Natural killer cell treated with Interleukin-12 subunit alpha and Interleukin-12 subunit beta and Interleukin-15 and Interleukin-18, amount 100 ng/mL, for 72 hours (primary cell): ENCODE measurements around the gene TIAM2. TPM values are rescaled to one million over a fixed set of nuclear protein-coding genes. Genes with fewer than 3 reads are reported as not detected.
A peak's percentile ranks its signal among the peaks of the same experiment; 100 is the strongest.
"Not testable (repeated sequence)": the region's sequence is repeated elsewhere in the genome, so short reads cannot be mapped to it uniquely, and the experiment has no call there.

Experiments
- ATAC-seq, 2 donors: fragments of 150-1000 bp; cut with Tn5 transposase in 1 of 2; sonication (Bioruptor Pico), chemical (Tn5 transposase) in 1 of 2; 2 replicates each; pipeline ENCODE4 v1.10.0; 2021
- DNase-seq: peaks from one replicate; pipeline ENCODE4 v3.0.0; 2022; ENCODE audit warnings: low spot score
- H3K27ac Mint-ChIP-seq, 2 donors: 1 replicate in 1 of 2; 2 replicates in 1 of 2; pipeline ENCODE4 v1.8.0; 2022; ENCODE audit warnings: mixed read lengths in 2 of 2, mild to moderate bottlenecking in 1 of 2, moderate library complexity in 1 of 2
- H3K27me3 Mint-ChIP-seq, 2 donors: 1 replicate in 1 of 2; 2 replicates in 1 of 2; pipeline ENCODE4 v1.8.0; 2022; ENCODE audit warnings: mixed read lengths in 2 of 2
- H3K36me3 Mint-ChIP-seq: one replicate; pipeline ENCODE4 v1.8.0; 2022; ENCODE audit warnings: mixed read lengths
- H3K4me1 Mint-ChIP-seq, 2 donors: 1 replicate in 1 of 2; 2 replicates in 1 of 2; pipeline ENCODE4 v1.8.0; 2022; ENCODE audit warnings: low read depth in 2 of 2, mixed read lengths in 2 of 2, mild to moderate bottlenecking in 1 of 2
- H3K4me3 Mint-ChIP-seq: one replicate; pipeline ENCODE4 v1.8.0; 2022; ENCODE audit warnings: mixed read lengths
- H3K9me3 Mint-ChIP-seq: 2 replicates; pipeline ENCODE4 v1.8.0; 2022; ENCODE audit warnings: mixed read lengths
- total RNA-seq, 2 donors: library from RNA; stranded (reverse); gene quantifications; one replicate each; pipeline ENCODE4 v1.2.3, GENCODE V29; 2022

Gene TIAM2
- total RNA-seq, 2 donors from 2014 or later = 19.6 to 64.3 TPM

DNA sequence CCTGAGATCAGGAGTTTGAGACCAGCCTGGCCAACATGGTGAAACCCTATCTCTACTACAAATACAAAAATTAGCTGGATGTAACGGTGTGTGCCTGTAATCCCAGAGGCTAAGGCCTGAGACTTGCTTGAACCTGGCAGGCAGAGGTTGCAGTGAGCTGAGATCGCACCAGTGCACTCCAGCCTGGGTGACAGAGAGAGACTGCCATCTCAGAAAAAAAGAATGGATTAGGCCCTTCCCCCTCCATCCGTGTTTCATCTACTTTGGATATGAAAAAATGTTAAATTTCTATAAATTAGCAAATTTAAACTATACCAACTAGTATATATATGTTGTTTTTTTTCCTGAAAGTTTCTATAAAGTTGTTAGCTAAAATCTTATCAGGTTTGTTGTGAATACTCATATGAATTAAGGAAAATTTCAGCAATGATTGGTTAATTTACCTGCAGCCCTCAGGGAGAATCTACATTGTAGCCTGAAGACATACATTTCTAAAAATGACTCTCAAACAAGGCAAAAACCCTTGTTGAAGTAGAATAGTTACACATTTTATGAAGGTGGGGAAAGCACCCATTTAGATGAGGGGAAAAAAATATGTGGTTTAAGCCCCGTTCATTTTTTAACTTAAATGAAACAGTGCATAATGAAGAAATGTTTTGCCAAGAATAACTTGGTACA, 120.9 kb downstream of the TIAM2 start:
- H3K36me3 Mint-ChIP-seq = peaks cover 5% of the 10 kb centered on the region
- H3K4me1 Mint-ChIP-seq = peaks cover 0 to 12% of the 10 kb centered on the region in 2 donors
- ATAC-seq (peak in 1 of 2 donors; percentile 61), DNase-seq (no peak)
- no peaks in the 10 kb centered on the region for H3K9me3 Mint-ChIP-seq
- H3K4me3 Mint-ChIP-seq = peak overlapping the region; percentile 21
- H3K27ac Mint-ChIP-seq = peak overlapping the region in 1 of 2 donors; percentile 64
- peaks cover 0 to 2% of the 10 kb centered on the region in 2 donors for H3K27me3 Mint-ChIP-seq

DNA sequence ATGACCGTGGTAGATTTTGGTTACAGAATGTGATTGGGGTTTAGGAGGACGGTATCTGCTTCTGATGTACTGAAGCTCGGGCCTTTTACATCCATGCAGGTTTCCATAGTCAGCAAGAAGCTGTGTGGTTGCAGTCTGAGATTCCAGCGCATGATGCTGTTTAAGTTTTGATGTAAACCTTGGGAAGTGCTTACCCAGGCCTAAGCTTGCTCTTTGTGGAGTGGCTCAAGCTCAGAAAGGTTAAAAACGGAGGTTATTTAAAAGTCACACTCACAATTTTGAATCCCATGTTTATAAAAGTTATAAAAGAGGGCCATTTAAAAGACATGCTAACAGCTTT, 121.4 kb downstream of the TIAM2 start:
- no peak for ATAC-seq
- no peak for DNase-seq
- peaks cover 5% of the 10 kb centered on the region for H3K36me3 Mint-ChIP-seq
- H3K4me1 Mint-ChIP-seq = peaks cover under 1 to 14% of the 10 kb centered on the region in 2 donors
- H3K9me3 Mint-ChIP-seq = no peaks in the 10 kb centered on the region
- peak overlapping the region in 1 of 2 donors; percentile 64 for H3K27ac Mint-ChIP-seq
- peak overlapping the region; percentile 21 for H3K4me3 Mint-ChIP-seq
- peaks cover 0 to 2% of the 10 kb centered on the region in 2 donors for H3K27me3 Mint-ChIP-seq

DNA sequence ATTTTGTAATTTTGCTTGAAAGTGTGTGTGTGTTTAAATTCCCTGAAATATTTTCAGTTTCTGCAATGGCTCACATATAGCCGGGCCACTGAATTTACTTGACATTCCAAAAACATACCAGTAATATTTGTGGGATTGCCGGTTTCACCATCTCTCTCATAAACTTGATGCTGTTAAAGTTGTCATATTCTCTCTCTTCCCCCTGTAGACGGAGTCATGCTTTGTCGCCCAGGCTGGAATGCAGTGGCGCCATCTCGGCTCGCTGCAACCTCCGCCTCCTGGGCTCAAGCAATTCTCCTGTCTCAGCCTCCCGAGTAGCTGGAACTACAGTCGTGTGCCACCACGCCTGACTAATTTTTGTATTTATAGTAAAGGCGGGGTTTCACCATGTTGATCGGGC, 122.1 kb downstream of the TIAM2 start:
- ATAC-seq (no peak), DNase-seq (no peak)
- Mint-ChIP-seq H3K4me3 (no peak overlapping the region), H3K36me3 (peaks cover 5% of the 10 kb centered on the region), H3K4me1 (peaks cover 4 to 20% of the 10 kb centered on the region in 2 donors), H3K9me3 (no peaks in the 10 kb centered on the region), H3K27me3 (peaks cover 0 to 6% of the 10 kb centered on the region in 2 donors), H3K27ac (no peak overlapping the region)

DNA sequence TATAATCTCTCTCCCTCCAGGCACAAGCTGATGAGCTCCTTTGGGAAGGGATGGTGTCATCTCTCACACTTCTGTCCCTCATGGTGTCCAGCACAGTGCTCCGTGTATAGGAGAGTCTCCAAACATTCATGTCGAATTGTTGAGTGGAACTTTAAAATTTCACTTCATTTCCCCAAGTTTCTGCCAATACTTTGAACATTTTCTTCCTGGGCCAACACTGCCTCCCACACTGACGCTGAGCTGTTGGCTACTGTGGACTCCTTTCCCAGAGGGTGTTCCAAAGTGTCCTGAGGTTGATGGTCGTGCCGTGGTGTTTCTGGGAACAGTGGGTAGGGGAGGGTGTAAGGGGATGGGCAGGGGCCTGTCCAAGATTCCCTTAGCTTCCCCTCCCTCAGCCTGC, 122.7 kb downstream of the TIAM2 start:
- no peak overlapping the region for H3K4me3 Mint-ChIP-seq
- H3K36me3 Mint-ChIP-seq = peaks cover 5% of the 10 kb centered on the region
- no peak for ATAC-seq
- peaks cover 4 to 20% of the 10 kb centered on the region in 2 donors for H3K4me1 Mint-ChIP-seq
- no peak for DNase-seq
- no peak overlapping the region for H3K27ac Mint-ChIP-seq
- H3K27me3 Mint-ChIP-seq = peaks cover 0 to 6% of the 10 kb centered on the region in 2 donors
- no peaks in the 10 kb centered on the region for H3K9me3 Mint-ChIP-seq

DNA sequence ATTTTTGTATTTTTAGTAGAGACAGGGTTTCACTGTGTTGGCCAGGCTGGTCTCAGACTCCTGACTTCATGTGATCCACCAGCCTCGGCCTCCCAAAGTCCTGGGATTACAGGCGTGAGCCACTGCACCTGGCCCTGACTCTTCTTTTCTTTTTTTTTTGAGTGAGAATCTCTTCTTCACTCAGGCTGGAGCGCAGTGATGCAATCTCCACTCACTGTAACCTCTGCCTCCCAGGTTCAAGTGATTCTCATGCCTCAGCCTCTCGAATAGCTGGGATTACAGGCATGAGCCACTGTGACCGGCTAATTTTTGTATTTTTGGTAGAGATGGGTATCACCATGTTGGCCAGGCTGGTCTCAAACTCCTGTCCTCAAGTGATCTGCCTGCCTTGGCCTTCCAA, 124.1 kb downstream of the TIAM2 start:
- not testable (repeated sequence) for H3K36me3 Mint-ChIP-seq, ATAC-seq, H3K4me3 Mint-ChIP-seq, DNase-seq, H3K27me3 Mint-ChIP-seq, H3K27ac Mint-ChIP-seq, H3K9me3 Mint-ChIP-seq
- H3K4me1 Mint-ChIP-seq = peaks cover 4 to 15% of the 10 kb centered on the region in 2 donors

DNA sequence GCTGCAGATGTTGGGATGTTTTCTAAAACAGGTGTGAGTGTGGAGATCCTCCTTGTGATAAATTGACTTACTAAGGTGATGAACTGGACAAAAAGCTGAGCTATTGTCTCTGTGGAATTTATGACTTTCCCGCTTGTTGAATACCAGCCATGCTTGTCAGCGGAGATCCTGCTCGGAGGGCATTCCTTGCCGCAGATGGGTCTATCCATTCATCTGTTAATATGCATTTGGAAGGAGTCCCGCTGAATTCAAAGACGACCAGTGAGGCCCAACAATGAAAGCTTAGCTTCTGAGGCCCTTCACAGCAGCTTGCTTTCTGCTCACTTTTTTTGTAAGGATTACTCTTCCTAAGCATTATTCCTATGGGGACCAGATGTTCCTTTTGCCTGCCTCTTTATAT, 124.9 kb downstream of the TIAM2 start:
- peaks cover 0 to 8% of the 10 kb centered on the region in 2 donors for H3K27me3 Mint-ChIP-seq
- peaks cover 4 to 15% of the 10 kb centered on the region in 2 donors for H3K4me1 Mint-ChIP-seq
- peaks cover 5% of the 10 kb centered on the region for H3K36me3 Mint-ChIP-seq
- no peak for DNase-seq
- H3K27ac Mint-ChIP-seq = no peak overlapping the region
- H3K4me3 Mint-ChIP-seq = no peak overlapping the region
- no peaks in the 10 kb centered on the region for H3K9me3 Mint-ChIP-seq
- ATAC-seq = no peak

DNA sequence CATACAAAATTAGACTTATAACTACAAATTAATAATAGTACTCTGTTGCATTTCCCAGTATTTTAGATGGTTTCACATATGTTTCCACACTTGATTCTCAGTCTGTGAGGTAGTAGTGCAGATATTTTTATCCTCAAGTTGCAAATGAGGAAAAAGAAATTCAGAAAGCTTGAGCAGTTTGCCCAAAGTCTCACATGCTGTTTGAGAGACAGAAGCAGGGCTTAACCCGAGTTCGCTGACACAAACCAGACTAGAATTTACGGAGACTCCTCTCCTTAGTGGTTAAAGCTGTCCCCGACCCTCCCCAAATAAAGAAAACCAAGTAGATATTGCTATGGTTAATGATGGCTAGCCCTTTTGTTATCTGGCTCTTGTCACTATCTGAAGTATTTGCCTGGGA, 126.2 kb downstream of the TIAM2 start:
- DNase-seq = no peak
- peaks cover 5% of the 10 kb centered on the region for H3K36me3 Mint-ChIP-seq
- no peaks in the 10 kb centered on the region for H3K9me3 Mint-ChIP-seq
- H3K27me3 Mint-ChIP-seq = peaks cover 0 to 12% of the 10 kb centered on the region in 2 donors
- H3K4me3 Mint-ChIP-seq = peak overlapping the region; percentile 58
- H3K4me1 Mint-ChIP-seq = peaks cover 8 to 17% of the 10 kb centered on the region in 2 donors
- H3K27ac Mint-ChIP-seq = peak overlapping the region in 1 of 2 donors; percentile 52
- no peak for ATAC-seq

DNA sequence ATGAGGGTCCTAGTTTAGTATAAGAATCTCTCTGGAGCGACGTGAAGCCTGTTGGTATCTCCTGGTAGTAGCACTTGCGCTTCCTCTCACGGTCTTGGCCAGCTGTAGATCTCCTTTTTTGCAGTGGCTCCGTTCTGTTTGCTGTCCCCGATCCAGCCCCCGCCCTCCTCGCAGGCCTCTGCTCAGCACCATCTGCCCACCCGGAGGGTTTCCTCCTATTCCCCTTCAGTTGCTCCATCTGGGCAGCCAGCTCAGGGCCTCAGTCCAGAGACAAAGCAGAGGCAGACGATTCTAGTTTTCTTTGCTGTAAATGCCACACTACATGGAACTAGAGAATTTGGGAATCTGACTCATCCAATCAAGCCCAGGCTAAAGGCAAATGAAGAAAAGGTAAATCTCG, 126.6 kb downstream of the TIAM2 start:
- Mint-ChIP-seq H3K9me3 (no peaks in the 10 kb centered on the region), H3K4me3 (peak overlapping the region; percentile 58), H3K27ac (peak overlapping the region; percentile 29 to 52), H3K27me3 (peaks cover 0 to 12% of the 10 kb centered on the region in 2 donors), H3K4me1 (peaks cover 8 to 15% of the 10 kb centered on the region in 2 donors), H3K36me3 (peaks cover 5% of the 10 kb centered on the region)
- DNase-seq (no peak), ATAC-seq (peak in 1 of 2 donors; percentile 32)

DNA sequence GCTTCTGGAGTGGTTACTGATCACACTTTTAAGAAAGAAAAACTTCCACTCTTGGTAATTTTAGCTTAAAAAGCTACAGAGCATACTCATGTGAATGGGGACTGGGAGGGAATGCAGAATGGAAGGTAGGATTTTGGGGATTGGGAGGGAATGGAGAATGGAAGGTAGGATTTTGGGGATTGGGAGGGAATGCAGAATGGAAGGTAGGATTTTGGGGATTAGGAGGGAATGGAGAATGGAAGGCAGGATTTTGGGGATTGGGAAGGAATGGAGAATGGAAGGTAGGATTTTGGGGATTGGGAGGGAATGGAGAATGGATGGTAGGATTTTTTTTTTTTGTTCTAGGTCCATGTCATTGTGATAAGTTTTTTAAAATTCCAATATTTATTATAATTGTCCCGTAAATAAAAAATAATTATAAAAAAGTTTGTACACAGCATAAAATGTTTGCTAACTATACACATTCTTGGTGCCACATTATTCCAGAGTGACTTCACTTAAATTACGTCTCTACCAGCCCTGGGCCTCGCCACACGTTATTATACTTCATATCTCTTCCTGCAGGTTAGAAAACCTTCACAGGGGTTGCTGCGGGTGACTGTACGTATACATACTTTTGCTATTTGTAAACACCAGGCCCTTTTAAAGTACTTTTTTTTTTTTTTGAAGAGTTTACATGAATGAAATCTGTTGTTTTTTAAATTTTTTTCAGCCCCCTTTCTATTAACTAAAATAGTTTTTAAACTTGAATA, 127.3 kb downstream of the TIAM2 start:
- H3K9me3 Mint-ChIP-seq = no peaks in the 10 kb centered on the region
- H3K4me1 Mint-ChIP-seq = peaks cover 13 to 20% of the 10 kb centered on the region in 2 donors
- ATAC-seq (no peak), DNase-seq (no peak)
- peak overlapping the region; percentile 58 for H3K4me3 Mint-ChIP-seq
- H3K36me3 Mint-ChIP-seq = peaks cover 5% of the 10 kb centered on the region
- peaks cover 0 to 12% of the 10 kb centered on the region in 2 donors for H3K27me3 Mint-ChIP-seq
- peak overlapping the region; percentile 29 to 52 for H3K27ac Mint-ChIP-seq

DNA sequence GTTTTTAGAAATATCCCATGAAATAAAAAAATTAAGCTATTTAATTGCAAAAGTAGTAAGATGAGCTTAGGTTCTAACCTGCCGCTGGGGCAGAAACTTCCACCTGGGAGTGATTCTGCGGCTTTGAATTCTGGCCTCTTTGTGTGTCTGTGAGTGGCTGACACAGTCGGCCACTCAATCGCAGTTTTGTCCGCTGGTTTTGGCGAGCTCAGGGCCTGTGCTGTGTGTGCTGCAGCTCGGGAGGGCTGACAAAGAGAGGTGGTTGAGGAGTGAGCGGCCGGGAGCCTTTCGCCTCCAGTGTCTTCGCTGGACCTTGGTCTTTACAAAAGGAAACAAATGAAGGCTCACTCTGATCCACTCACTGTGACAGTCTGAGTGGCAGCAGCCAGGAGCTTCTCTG, 128.4 kb downstream of the TIAM2 start:
- Mint-ChIP-seq H3K36me3 (peaks cover 5% of the 10 kb centered on the region), H3K4me1 (peaks cover 13 to 20% of the 10 kb centered on the region in 2 donors), H3K4me3 (no peak overlapping the region), H3K27ac (no peak overlapping the region), H3K27me3 (peaks cover 0 to 12% of the 10 kb centered on the region in 2 donors), H3K9me3 (no peaks in the 10 kb centered on the region)
- DNase-seq (no peak), ATAC-seq (no peak)

DNA sequence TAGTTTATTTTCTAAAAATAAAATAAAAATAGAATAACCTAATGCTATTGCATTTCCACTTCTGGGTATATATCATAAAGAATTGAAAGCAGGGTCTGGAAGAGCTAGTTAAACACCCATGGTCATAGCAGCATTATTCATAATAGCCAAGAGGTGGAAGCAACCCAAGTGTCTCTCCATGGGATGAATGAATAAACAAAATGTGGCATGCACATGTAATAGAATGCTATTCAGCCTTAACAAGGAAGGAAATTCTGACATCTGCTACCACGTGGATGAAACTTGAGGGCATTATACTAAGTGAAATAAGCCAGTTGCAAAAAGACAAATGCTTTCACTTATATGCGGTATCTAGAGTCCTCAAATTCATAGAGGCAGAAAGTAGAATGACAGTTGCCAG, 130.8 kb downstream of the TIAM2 start:
- Mint-ChIP-seq H3K4me1 (peaks cover 13 to 31% of the 10 kb centered on the region in 2 donors), H3K27me3 (peaks cover 0 to 13% of the 10 kb centered on the region in 2 donors), H3K36me3 (peaks cover 6% of the 10 kb centered on the region)

DNA sequence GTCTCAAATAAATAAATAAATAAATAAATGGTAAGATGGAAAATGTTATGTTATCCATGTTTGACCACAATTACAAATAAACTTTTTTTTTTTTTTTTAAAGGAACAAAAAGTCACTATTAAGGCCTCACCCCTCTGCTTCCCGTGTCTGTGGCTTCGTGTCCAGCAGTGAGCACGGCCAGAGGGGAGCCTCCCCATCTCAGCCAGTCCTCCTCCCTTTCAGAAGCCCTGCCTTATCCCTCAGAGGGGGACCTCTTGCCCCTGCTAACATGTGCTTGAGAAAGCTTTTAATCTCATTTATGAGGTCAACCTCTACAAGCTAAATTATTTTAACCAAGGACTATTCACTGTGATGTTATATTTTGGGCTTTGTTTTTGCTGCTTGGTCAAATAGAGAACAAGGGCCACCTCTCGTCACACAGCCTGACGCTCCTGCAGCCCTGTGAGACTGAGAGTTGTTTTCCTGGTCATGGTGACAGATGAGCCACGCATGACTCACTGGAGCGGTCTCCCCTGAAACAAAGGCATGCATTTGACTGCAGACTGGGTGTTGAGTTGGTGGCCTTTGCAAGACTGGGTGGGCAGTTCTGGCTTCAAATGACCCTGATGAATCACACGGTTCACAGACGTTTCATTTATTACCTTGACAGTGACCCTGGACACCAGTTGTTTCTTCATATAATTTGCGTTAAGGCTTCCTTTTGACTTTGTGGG, 131.8 kb downstream of the TIAM2 start:
- Mint-ChIP-seq H3K9me3 (no peaks in the 10 kb centered on the region), H3K36me3 (peaks cover 6% of the 10 kb centered on the region), H3K4me3 (peak overlapping the region; percentile 73), H3K4me1 (peaks cover 9 to 27% of the 10 kb centered on the region in 2 donors), H3K27me3 (peaks cover 0 to 9% of the 10 kb centered on the region in 2 donors), H3K27ac (peak overlapping the region in 1 of 2 donors; percentile 69)
- ATAC-seq (peak; percentile 82 to 99), DNase-seq (no peak)

More for the DNA sequence above, 130.8 kb downstream of the TIAM2 start:
- ATAC-seq (no peak), DNase-seq (no peak)
- peak overlapping the region; percentile 63 for H3K4me3 Mint-ChIP-seq
- H3K27ac Mint-ChIP-seq = peak overlapping the region; percentile 12 to 69
- no peaks in the 10 kb centered on the region for H3K9me3 Mint-ChIP-seq

DNA sequence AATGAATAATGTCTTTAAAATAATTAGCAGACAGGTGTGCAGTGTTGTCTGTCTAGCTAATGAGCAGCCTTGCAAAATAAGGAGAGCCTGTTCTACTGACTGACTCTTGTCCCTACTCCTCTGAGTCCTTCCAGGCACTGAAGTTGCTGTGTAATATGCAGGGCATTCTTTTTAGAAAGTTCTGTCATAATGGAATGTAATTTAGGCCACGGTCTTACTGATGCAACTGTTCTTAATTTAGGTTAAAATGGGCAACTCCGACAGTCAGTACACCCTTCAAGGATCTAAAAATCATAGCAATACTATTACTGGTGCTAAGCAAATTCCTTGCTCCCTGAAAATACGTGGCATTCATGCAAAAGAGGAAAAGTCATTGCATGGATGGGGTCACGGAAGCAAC, 133.9 kb downstream of the TIAM2 start:
- H3K4me3 Mint-ChIP-seq = no peak overlapping the region
- H3K9me3 Mint-ChIP-seq = no peaks in the 10 kb centered on the region
- H3K27me3 Mint-ChIP-seq = peaks cover 0 to 7% of the 10 kb centered on the region in 2 donors
- DNase-seq = no peak
- ATAC-seq = no peak
- H3K4me1 Mint-ChIP-seq = peaks cover 9 to 25% of the 10 kb centered on the region in 2 donors
- H3K36me3 Mint-ChIP-seq = peaks cover 6% of the 10 kb centered on the region
- H3K27ac Mint-ChIP-seq = no peak overlapping the region
